NCI-H446 treated with DMSO at 0.1 percent for 48 hours (cell line): Measurements from ENCODE around the gene ROBO3.

Experiments
- DNase-seq: peaks from one replicate; lab custom pipeline; 2025; lab: John Stamatoyannopoulos, UW

ROBO3 gene

GRCh38 chr11:124865181-124865901 lies at the start of gene ROBO3:
Gene ROBO3, plus strand, starts transcription at chr11:124865432. Its CDS starts 146 bp downstream, at chr11:124865578.
- no peak for DNase-seq

- no peak for DNase-seq
Observed at GRCh38 chr11:124817036-124817435, 48.2 kb upstream of the ROBO3 start.

- DNase-seq, result no peak
Observed at GRCh38 chr11:124821995-124822730, 43.1 kb upstream of the ROBO3 start.

GRCh38 chr11:124823512-124824376 lies 41.5 kb upstream of the ROBO3 start:
- DNase-seq, result no peak

- DNase-seq, result no peak
Observed at GRCh38 chr11:124825876-124826275, 39.4 kb upstream of the ROBO3 start.

- DNase-seq, result peak; percentile 79
Observed at GRCh38 chr11:124829986-124830385, 35.2 kb upstream of the ROBO3 start.

- no peak for DNase-seq
Observed at GRCh38 chr11:124830749-124831148, 34.5 kb upstream of the ROBO3 start.

GRCh38 chr11:124831897-124832296 lies 33.3 kb upstream of the ROBO3 start:
- DNase-seq, result no peak

GRCh38 chr11:124832571-124832970 lies 32.7 kb upstream of the ROBO3 start:
- no peak for DNase-seq

- DNase-seq, result no peak
Observed at GRCh38 chr11:124834526-124835180, 30.6 kb upstream of the ROBO3 start.

GRCh38 chr11:124835918-124836317 lies 29.3 kb upstream of the ROBO3 start:
- DNase-seq, result no peak

GRCh38 chr11:124837491-124837856 lies 27.8 kb upstream of the ROBO3 start:
- DNase-seq, result peak; percentile 84

- DNase-seq, result no peak
Observed at GRCh38 chr11:124838805-124839127, 26.5 kb upstream of the ROBO3 start.

- DNase-seq, result no peak
Observed at GRCh38 chr11:124839128-124839971, 25.9 kb upstream of the ROBO3 start.

GRCh38 chr11:124839972-124840621 lies 25.1 kb upstream of the ROBO3 start:
- no peak for DNase-seq

- no peak for DNase-seq
Observed at GRCh38 chr11:124840666-124841065, 24.6 kb upstream of the ROBO3 start.

GRCh38 chr11:124841201-124841600 lies 24.0 kb upstream of the ROBO3 start:
- peak; percentile 41 for DNase-seq

- no peak for DNase-seq
Observed at GRCh38 chr11:124841840-124842239, 23.4 kb upstream of the ROBO3 start.

- no peak for DNase-seq
Observed at GRCh38 chr11:124842305-124842704, 22.9 kb upstream of the ROBO3 start.

- DNase-seq, result no peak
Observed at GRCh38 chr11:124843616-124843910, 21.7 kb upstream of the ROBO3 start.

- no peak for DNase-seq
Observed at GRCh38 chr11:124844664-124845079, 20.6 kb upstream of the ROBO3 start.
